ENCODE results near the gene CTSV. TPM values are rescaled to one million over a fixed set of nuclear protein-coding genes. Genes with fewer than 3 reads are reported as not detected.

Gene CTSV
- total and polyA plus RNA-seq, 2 experiments from 2014 or later, result 63.4 to 97.9 TPM

DNA sequence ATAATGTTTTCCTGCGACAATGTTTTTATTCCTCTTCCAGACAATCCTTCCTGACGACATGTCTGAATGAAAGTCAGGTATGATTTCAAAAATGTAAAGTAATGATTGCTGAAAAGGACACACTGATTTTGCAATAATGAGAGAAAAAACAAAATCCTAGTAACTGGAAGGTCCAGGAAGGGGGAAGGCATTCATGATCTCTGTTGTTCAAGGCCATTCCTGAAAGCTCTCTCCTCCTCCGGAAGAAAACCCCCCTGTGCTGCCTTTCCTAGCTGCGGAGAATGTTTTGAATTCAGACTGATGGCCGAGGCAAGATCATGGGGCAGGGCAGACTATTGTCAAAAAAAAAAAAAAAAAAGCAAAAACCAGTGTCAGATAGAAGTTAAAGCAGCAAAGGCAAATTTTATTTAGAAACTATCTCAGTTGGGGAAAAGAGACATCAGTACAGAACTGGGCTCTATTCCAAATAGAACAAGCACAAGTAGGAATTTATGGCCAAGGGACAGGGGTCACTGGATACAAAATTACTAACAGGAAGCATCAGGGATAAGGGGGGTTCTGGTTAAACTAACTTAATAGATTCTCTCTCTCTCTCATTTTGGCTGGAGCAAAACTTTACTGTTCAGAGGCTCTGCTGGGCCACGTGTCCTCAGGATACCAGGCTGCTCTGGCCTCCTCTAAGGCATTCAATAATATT, 36.5 kb upstream of the CTSV start (continued):
- TF ChIP-seq, protein P1, sequence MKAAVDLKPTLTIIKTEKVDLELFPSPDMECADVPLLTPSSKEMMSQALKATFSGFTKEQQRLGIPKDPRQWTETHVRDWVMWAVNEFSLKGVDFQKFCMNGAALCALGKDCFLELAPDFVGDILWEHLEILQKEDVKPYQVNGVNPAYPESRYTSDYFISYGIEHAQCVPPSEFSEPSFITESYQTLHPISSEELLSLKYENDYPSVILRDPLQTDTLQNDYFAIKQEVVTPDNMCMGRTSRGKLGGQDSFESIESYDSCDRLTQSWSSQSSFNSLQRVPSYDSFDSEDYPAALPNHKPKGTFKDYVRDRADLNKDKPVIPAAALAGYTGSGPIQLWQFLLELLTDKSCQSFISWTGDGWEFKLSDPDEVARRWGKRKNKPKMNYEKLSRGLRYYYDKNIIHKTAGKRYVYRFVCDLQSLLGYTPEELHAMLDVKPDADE (IDR thresholded peaks at IDR 0.05), result no peak
- TF ChIP-seq, protein P2, sequence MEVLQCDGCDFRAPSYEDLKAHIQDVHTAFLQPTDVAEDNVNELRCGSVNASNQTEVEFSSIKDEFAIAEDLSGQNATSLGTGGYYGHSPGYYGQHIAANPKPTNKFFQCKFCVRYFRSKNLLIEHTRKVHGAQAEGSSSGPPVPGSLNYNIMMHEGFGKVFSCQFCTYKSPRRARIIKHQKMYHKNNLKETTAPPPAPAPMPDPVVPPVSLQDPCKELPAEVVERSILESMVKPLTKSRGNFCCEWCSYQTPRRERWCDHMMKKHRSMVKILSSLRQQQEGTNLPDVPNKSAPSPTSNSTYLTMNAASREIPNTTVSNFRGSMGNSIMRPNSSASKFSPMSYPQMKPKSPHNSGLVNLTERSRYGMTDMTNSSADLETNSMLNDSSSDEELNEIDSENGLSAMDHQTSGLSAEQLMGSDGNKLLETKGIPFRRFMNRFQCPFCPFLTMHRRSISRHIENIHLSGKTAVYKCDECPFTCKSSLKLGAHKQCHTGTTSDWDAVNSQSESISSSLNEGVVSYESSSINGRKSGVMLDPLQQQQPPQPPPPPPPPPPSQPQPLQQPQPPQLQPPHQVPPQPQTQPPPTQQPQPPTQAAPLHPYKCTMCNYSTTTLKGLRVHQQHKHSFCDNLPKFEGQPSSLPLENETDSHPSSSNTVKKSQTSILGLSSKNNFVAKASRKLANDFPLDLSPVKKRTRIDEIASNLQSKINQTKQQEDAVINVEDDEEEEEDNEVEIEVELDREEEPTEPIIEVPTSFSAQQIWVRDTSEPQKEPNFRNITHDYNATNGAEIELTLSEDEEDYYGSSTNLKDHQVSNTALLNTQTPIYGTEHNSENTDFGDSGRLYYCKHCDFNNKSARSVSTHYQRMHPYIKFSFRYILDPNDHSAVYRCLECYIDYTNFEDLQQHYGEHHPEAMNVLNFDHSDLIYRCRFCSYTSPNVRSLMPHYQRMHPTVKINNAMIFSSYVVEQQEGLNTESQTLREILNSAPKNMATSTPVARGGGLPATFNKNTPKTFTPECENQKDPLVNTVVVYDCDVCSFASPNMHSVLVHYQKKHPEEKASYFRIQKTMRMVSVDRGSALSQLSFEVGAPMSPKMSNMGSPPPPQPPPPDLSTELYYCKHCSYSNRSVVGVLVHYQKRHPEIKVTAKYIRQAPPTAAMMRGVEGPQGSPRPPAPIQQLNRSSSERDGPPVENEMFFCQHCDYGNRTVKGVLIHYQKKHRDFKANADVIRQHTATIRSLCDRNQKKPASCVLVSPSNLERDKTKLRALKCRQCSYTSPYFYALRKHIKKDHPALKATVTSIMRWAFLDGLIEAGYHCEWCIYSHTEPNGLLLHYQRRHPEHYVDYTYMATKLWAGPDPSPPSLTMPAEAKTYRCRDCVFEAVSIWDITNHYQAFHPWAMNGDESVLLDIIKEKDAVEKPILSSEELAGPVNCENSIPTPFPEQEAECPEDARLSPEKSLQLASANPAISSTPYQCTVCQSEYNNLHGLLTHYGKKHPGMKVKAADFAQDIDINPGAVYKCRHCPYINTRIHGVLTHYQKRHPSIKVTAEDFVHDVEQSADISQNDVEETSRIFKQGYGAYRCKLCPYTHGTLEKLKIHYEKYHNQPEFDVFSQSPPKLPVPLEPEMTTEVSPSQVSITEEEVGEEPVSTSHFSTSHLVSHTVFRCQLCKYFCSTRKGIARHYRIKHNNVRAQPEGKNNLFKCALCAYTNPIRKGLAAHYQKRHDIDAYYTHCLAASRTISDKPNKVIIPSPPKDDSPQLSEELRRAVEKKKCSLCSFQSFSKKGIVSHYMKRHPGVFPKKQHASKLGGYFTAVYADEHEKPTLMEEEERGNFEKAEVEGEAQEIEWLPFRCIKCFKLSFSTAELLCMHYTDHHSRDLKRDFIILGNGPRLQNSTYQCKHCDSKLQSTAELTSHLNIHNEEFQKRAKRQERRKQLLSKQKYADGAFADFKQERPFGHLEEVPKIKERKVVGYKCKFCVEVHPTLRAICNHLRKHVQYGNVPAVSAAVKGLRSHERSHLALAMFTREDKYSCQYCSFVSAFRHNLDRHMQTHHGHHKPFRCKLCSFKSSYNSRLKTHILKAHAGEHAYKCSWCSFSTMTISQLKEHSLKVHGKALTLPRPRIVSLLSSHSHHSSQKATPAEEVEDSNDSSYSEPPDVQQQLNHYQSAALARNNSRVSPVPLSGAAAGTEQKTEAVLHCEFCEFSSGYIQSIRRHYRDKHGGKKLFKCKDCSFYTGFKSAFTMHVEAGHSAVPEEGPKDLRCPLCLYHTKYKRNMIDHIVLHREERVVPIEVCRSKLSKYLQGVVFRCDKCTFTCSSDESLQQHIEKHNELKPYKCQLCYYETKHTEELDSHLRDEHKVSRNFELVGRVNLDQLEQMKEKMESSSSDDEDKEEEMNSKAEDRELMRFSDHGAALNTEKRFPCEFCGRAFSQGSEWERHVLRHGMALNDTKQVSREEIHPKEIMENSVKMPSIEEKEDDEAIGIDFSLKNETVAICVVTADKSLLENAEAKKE (CRISPR knock-in tag; IDR thresholded peaks at IDR 0.05), result no peak

- Mint-ChIP-seq H3K4me1 (peaks cover 38% of the 10 kb centered on the region), H3K27me3 (ENCODE audit: insufficient read depth, low read depth, poor library complexity) (peaks cover 6% of the 10 kb centered on the region), H3K36me3 (ENCODE audit: low read depth) (no peaks in the 10 kb centered on the region), H3K9me3 (no peaks in the 10 kb centered on the region), H3K4me3 (no peak overlapping the region), H3K27ac (peak overlapping the region; percentile 63)
- Histone ChIP-seq H3K27ac (ENCODE audit: low read depth) (0 out of 2 replicates have a peak overlapping the region, but pooled peaks have one; percentile 7), H3K36me3 (ENCODE audit: insufficient read depth) (no peaks in the 10 kb centered on the region), H3K9me2 (ENCODE audit: insufficient read depth) (no peaks in the 10 kb centered on the region), H3K79me2 (replicated peaks; ENCODE audit: insufficient read depth) (no peaks in the 10 kb centered on the region), H3F3A (replicated peaks; ENCODE audit: low read depth) (no peaks in the 10 kb centered on the region), H3K27me3 (ENCODE audit: insufficient read depth) (peaks cover 15% of the 10 kb centered on the region), H3K4me1 (ENCODE audit: insufficient read depth) (peaks cover 18% of the 10 kb centered on the region), H3K4me3 (no peak overlapping the region), H3K4me2 (no peak overlapping the region), H4K20me1 (replicated peaks; ENCODE audit: insufficient read depth) (no peaks in the 10 kb centered on the region), H2AFZ (no peak overlapping the region)
- TF ChIP-seq EZH2 (IDR thresholded peaks at IDR 0.05; ENCODE audit: low read depth, unreplicated experiment), result no peak
- DNase-seq (ENCODE audit: low spot score) (no peak), ATAC-seq (no peak)
Observed at GRCh38 chr9:97073506-97073905, 34.6 kb upstream of the CTSV start.

Measured in GM23338 (cell line).